Measurements from ENCODE around the gene ENPP4.

GRCh38 chr6:46080111-46080510 is 49.7 kb upstream of the ENPP4 start:
- TF ChIP-seq GRHL2 (CRISPR knock-in tag; IDR thresholded peaks at IDR 0.05; ENCODE audit: insufficient replicate concordance, severe bottlenecking) (no peak), IRF1 (CRISPR knock-in tag; IDR thresholded peaks at IDR 0.05) (no peak), NFYB (CRISPR knock-in tag; conservative IDR thresholded peaks at IDR 0.05; ENCODE audit: low read depth) (no peak), CTCF (IDR thresholded peaks at IDR 0.05) (no peak), CREM (CRISPR knock-in tag; IDR thresholded peaks at IDR 0.05) (no peak), ELF4 (CRISPR knock-in tag; IDR thresholded peaks at IDR 0.05; ENCODE audit: low read depth) (no peak), ESRRA (CRISPR knock-in tag; IDR thresholded peaks at IDR 0.05; ENCODE audit: borderline replicate concordance) (no peak), ZNF232 (CRISPR knock-in tag; IDR thresholded peaks at IDR 0.05) (no peak), MYBL2 (CRISPR knock-in tag; IDR thresholded peaks at IDR 0.05) (no peak), SP1 (CRISPR knock-in tag; conservative IDR thresholded peaks at IDR 0.05) (no peak), SMAD3 (CRISPR knock-in tag; IDR thresholded peaks at IDR 0.05; ENCODE audit: borderline replicate concordance) (no peak), EMX1 (CRISPR knock-in tag; IDR thresholded peaks at IDR 0.05) (no peak), ARID4B (CRISPR knock-in tag; IDR thresholded peaks at IDR 0.05; ENCODE audit: borderline replicate concordance) (no peak)

Data from WTC11 (cell line).